GM19372 (cell line): Measurements from ENCODE around the gene FSTL5.

ENCODE experiments used
- ATAC-seq: cut with Tn5 transposase; IDR thresholded peaks from one replicate; pipeline ENCODE4 v1.9.1; 2021; ENCODE audit warnings: mild to moderate bottlenecking, low read depth, moderate library complexity; ENCODE audit not compliant: unreplicated experiment

FSTL5 gene

DNA sequence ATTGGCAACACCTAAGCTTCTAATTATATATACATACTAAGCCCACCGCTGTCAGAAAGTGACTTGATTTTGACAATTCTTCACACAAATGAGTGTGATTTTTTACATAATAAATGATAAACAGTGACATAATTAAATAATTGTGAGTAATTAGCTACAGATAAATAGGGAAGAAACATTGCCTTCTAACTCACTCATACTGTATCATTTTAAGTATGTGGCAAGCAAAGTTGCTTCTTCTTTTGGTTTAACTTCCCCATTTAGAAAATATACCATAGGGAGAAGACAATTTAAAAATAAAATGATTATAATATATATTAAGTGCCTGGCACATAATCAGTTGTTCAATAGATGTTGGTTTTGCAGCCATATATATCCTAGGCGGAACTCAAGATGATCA lies 644.2 kb downstream of the FSTL5 start:
- ATAC-seq: no peak

GRCh38 chr4:161517941-161518340 lies 645.9 kb downstream of the FSTL5 start:
- ATAC-seq: no peak

- no peak for ATAC-seq
These were observed 658.7 kb downstream of the FSTL5 start for GRCh38 chr4:161505141-161505540.

DNA sequence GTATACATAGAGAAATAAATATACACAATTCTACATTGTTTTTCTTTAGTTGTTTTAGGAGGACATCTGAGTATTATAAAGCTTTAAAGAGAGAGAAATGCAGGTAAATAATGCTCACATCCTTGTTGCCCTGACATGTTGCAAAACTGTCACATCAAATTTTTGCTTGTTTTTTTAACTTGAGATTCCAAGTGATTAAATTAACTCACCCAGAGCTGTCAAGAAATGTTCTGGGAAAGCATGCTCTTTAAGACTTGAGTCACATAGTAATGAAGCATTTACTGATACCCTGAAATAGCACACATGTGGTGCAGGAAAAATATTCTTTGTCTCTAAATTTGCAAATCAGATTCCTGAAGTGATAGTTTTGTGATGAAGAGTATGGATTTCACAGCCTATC lies 665.6 kb downstream of the FSTL5 start:
- no peak for ATAC-seq

DNA sequence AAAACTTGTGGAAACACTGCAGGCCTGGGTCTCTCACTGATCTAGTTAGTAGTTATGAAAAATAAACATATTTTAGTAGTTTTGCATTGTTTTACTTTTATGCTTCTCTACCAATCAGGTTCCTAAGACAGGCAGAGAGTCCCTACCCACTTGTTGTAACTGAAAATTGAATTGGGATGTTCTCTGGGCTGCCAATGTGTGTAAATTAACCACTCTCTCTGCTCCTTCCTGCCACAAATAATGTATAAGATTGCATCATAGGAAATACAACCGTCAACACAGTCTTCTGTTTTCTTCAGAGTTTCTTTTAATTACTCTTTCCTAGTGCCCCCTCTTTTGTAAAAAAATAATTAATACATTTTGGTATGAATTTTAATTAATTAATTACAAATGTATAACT lies 677.3 kb downstream of the FSTL5 start:
- no peak for ATAC-seq

DNA sequence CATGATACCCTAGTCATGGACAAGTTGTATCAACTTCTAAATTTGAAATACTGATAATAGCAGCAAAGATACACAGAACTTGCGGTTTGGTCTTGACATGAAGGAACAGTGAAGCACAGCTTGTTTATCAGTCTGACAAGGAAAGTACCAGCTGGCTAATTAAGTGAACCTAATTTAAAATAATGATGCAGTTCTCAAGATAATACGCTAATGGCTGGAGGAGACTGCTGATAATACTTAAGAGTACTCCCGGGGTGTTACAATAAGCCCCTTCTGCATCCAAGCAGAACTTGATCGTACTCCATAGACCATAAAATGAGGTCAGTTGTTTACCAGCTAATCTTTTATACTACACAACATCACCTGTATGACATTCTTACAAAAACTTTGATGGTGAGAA lies 697.5 kb downstream of the FSTL5 start:
- no peak for ATAC-seq

- ATAC-seq: no peak
These were observed 700.4 kb downstream of the FSTL5 start for GRCh38 chr4:161463436-161463835.

DNA sequence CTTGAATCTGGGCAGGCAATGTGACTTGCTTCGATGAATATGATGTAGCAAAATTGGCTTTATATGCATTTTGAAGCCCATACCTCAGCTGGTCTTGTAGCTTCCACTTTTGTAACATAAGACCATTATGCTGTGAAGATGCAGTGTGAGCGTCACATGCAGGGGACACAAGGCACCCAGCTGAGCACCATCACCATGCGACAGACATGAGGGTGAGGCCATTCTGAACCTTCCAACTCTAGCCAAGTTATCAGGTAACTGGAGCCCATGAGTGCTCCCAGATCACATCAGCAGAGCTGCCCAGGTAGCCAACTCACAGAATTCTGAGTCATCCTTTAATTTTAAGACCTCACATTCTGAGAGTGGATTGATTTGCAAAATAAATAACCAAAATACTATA lies 705.9 kb downstream of the FSTL5 start:
- ATAC-seq: no peak

DNA sequence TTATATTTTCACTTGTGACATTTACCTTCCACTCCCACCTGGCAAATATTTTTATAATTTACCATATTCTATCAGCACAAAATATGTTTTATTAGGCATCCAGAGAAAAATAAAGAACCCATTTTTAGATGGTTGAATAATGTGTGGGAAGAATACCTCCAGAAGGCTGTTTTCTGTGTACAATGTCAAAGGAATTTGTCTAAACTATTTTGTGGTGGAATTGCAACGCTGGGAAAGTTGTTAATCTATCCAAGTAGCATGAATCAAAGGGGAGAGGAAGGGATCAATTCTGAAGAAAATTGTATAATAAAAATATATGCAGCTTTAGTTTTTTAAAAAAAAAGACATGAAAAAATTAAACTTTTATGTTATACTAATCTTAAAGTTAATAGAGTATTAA lies 706.5 kb downstream of the FSTL5 start:
- no peak for ATAC-seq

DNA sequence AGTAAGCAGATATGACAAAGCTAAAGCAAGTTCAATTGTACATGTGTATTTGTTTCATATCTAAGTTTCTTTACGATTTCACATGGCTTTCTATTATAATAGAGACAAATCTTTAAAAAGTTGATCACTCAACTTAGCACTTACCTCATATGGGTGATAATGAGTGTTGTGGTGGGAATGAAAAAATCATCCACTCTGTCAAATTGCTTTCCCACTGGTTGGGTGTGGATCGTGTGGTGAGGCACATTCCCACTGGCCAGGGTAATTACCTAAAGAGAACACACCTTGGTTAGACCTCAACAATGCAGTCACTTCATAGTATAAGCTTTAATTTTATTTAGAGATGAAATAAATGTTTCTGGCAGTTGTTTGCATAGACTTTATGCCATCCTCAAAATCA lies 708.9 kb downstream of the FSTL5 start:
- ATAC-seq: no peak

- no peak for ATAC-seq
These were observed 715.1 kb downstream of the FSTL5 start for GRCh38 chr4:161448550-161449180.

DNA sequence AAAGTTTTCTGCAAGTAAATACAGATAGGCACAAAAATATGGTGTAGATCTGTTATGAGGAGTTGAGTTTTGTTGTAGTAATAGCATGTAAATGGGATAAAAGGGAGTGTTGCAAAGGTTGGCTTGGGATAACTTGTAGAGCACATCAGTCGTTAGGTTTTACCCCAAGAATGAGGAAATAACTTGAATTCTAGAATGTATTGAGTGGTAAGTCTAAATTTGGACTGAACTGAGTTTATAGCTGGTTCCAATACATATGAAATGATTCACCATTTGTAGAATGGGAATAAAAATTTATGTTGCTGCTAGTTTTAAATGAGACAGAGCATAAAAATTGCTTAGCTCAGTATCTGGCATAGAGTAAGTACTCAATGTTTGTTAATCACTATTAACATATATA lies 719.2 kb downstream of the FSTL5 start:
- no peak for ATAC-seq

DNA sequence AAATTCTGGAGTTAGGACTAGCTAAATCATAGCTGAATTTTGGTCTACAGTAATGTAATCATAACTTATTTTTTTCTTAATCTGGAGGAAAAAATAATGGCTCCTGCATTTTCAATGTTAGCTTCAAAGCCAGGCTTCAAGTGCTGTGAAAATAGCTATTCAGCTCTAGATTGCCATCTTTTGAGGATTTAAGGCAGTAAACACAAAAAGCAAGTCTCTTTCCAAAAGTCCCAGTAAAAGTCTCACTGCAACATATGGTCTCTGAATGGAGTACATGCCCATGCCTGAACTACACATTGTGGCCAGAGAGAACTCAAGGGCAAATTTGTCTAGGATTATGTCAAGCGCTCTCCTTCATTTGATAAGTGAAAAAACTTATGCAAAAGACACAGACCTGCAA lies 720.9 kb downstream of the FSTL5 start:
- no peak for ATAC-seq

GRCh38 chr4:161438096-161438495 lies 725.7 kb downstream of the FSTL5 start:
- no peak for ATAC-seq

GRCh38 chr4:161428180-161428965 lies 735.4 kb downstream of the FSTL5 start:
- no peak for ATAC-seq

DNA sequence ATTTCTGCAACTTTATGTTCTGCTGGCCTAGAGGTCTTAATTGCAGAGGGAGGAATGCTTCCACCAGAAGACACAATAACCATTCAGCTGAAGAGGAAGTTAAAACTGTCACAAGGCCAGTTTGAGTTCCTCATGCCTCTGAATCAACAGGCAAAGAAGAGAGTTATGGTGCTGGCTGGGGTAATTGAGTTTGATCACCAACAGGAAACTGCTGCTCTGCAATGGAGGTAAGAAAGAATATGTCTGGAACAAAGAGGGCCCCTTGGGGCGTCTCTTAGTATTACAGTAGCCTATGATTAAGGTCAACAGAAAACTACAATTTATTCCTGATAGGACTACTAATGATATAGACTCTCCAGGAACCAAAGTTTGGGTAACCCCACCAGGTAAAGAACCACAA lies 744.0 kb downstream of the FSTL5 start:
- no peak for ATAC-seq

- no peak for ATAC-seq
These were observed 751.9 kb downstream of the FSTL5 start for GRCh38 chr4:161411901-161412300.

DNA sequence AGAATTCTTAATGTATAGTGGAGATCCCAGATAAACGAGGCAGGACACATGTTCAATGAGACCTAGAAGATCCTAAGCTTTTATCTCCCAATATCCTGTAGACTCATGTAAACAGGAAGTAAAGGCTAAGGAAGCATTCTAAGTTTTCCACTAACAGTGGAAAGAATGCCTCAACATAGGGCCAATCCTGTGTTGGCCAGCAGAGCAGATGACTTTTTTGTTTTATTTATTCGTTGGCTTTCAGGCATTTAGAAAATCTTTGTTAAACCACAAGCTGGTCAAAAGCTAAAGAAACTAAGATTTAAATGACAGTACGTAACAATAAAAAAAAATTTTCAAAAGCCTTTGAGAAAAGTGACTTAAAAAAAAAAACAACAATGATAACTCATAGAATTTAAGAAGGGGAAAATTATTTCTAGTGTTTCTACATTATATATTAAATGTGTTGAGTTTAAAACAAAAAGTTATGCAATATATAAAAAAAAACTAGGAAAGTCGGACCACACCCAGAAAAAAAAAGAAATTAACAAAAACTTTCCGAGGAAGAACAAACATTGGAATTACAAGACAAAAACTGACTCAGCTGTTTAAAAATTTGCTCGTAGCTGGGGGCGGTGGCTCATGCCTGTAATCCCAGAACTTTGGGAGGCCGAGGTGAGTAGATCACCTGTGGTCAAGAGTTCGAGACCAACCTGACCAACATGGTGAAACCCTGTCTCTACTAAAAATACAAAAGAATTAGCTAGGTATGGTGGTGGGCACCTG lies 759.3 kb downstream of the FSTL5 start:
- no peak for ATAC-seq

DNA sequence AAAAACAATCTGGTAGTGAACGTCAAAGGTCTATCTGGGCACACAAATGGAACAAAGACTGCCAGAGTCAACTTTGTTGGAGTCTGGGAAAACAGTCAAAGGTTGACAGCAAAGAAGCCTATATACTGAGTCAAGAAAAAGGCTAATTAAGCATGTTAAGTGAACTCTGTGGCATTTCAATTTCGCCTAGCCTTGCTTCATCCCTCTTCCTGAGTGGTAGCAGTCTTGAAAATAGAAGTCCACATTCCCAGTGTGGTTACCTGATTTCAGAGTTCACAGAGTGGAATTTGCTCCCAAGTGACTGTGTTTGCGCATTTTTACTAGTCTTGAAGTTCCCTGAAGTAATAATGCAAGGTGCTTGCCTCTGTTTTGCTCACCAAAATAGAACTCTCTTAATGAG lies 760.0 kb downstream of the FSTL5 start:
- ATAC-seq: no peak

DNA sequence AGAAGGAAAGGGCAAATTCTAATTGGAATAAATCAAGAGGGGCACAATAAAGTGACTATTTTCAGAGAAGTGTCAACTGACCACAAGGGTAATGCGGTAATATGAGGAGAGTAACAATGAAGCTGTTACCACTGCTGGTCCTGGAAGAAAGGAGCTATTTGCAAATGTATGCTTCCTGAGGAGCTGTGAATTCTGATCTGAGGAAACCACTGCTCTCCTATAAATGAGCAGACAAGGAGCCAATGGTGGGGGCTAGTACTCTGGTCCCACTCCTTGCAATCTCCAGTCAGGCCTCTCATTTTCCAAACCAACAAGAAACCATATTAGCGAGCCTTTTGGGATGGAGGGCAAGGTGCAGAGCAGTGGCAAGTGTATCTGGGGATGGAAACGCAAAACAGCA lies 770.2 kb downstream of the FSTL5 start:
- ATAC-seq: no peak

GRCh38 chr4:161382655-161383054 lies 781.1 kb downstream of the FSTL5 start:
- no peak for ATAC-seq

DNA sequence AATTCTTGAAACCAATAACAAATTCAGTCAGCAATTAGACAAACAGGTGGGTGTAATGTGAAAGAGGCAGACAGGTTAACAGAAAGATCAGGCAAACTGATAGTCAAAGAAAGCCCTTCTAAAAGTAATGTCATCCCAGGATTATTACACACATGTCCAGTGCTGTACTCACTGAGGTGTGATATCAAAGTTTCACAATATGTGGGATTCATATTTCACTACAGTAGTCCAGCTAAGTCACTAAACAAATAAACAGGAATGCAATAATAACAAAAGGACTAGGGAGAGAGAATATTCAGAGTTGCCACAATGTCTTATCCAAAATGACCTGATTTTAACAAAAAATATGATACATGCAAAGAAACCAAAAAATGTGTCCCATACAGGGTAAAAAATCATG lies 787.5 kb downstream of the FSTL5 start:
- no peak for ATAC-seq
